ENCODE results near the gene GABBR2.

GRCh38 chr9:98347642-98348041 is 361.1 kb downstream of the GABBR2 start:
- TF ChIP-seq POLR2A (IDR thresholded peaks at IDR 0.05) = no peak
- TF ChIP-seq, protein P1, sequence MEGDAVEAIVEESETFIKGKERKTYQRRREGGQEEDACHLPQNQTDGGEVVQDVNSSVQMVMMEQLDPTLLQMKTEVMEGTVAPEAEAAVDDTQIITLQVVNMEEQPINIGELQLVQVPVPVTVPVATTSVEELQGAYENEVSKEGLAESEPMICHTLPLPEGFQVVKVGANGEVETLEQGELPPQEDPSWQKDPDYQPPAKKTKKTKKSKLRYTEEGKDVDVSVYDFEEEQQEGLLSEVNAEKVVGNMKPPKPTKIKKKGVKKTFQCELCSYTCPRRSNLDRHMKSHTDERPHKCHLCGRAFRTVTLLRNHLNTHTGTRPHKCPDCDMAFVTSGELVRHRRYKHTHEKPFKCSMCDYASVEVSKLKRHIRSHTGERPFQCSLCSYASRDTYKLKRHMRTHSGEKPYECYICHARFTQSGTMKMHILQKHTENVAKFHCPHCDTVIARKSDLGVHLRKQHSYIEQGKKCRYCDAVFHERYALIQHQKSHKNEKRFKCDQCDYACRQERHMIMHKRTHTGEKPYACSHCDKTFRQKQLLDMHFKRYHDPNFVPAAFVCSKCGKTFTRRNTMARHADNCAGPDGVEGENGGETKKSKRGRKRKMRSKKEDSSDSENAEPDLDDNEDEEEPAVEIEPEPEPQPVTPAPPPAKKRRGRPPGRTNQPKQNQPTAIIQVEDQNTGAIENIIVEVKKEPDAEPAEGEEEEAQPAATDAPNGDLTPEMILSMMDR (IDR thresholded peaks at IDR 0.05) = no peak

Measured in uterus (tissue), 2 donors.